HG03097 (cell line): ENCODE measurements around the gene SELENOI.

Experiments used
- ATAC-seq: cut with Tn5 transposase; IDR thresholded peaks from one replicate; pipeline ENCODE4 v1.9.1; 2021; ENCODE audit not compliant: unreplicated experiment, low FRiP score

Gene SELENOI

DNA sequence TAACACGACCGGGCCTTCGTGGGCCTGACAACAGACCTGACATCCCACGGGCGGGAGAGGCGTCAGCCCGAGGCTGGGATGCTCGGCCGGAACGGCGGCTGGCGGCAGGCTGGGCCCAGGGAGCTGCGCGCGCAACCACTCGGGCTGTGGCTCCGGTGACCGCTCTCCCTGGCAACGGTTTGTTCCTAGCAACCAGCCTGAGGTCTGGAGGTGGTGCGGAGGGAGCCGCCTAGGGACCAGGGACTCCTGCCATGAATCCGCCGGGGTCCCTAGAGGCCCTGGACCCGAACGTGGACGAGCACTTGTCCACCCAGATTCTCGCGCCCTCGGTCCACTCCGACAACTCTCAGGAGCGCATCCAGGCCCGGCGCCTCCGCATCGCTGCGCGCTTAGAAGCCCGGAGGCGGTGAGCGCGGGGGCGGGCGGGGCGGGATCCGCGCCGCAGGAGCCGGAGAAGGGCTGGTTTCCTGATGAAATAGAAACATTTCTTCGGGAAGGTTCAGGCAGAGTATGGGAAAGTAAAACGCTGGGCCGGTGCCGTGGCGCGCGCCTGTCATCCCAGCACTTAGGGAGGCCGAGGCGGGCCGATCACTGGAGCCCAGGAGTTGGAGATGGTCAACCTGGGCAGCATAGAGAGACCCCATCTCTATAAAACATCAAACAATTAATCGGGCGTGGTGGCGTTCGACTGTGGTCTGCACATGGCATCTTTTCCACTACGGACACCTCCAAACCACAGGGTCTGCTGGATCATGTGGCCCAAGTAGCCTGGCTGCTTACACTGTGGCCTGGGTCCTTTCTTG is 56.0 kb downstream of the SELENOI start, which contains the start of gene DRC1:
Gene DRC1, plus strand, starts transcription at position 182 of the 803 bp plus-strand sequence. Its CDS starts 70 bp downstream, at position 252.
- no peak for ATAC-seq

DNA sequence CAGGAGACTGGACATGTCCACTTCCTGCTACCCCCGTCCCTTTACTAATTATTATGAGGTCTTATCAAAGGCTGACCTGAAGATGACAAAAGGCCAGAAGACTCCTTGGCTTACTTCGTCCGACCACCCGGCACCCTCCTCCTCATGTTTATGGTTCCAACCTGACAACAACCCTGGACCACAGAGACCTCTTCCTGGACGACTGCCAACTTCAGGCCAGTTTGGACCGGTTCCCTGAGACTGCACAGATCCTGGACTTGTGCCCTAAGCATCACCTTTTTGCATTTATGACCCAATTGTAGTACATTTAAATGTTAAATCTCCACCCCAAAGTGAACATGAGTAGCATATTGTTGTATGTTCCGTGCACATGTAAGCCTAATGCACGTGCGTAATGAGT is 61.6 kb downstream of the SELENOI start:
- ATAC-seq, result no peak

DNA sequence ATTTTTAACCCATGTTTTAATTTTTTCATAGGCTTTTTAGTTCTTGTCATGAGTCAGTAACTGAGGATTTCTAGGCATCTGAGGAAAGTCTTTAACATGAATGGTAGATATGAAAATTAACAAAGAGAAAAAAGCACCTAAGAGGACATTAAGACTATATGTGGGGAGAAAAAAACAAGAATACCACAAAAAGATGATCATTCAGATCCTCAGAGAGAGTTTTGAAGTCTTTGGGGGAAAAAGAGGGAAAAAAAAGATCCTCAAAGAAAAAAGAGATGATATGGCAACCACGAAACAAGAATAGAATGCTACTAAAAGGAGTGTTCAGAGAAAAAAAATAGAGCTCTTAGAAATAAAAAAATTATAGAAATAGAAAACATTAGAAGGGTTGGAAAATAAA is 63.8 kb downstream of the SELENOI start:
- ATAC-seq, result no peak

DNA sequence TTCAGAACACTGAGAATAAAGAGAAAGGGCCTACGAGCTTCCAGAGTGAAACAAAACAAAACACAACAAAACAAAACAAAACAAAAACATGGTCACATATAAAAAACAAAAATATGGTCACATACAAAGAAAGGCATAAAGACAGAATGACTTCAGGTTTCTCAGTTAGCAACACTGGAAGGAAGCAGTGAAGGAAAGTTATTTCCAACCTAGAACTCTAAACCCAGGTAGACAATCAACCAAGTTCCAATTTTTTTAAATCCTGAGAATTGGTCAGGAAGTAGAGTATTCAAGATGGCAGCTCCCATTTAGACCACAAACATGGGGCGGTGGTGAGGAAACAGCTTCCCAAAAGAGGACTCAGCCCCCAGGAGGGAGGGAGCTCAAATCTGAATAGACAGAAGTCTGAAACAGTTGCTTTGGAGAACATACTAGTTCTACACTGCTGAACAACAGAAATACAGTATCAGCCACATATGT is 64.9 kb downstream of the SELENOI start:
- ATAC-seq, result no peak

DNA sequence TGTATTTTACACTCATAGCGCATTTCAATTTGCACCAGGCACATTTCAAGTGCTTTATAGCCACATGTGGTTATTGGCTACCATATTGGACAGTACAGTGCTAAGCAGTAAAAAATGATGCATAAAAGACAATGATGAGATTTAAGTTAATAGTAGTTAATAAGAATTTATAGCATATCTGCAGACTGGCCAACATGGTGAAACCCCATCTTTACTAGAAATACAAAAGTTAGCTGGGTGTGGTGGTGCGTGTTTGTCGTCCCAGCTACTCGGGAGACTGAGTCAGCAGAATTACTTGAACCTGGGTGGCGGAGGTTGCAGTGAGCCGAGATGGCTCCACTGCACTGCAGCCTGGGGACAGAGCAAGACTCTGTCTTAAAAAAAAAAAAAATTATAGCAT is 65.5 kb downstream of the SELENOI start:
- ATAC-seq, result no peak

DNA sequence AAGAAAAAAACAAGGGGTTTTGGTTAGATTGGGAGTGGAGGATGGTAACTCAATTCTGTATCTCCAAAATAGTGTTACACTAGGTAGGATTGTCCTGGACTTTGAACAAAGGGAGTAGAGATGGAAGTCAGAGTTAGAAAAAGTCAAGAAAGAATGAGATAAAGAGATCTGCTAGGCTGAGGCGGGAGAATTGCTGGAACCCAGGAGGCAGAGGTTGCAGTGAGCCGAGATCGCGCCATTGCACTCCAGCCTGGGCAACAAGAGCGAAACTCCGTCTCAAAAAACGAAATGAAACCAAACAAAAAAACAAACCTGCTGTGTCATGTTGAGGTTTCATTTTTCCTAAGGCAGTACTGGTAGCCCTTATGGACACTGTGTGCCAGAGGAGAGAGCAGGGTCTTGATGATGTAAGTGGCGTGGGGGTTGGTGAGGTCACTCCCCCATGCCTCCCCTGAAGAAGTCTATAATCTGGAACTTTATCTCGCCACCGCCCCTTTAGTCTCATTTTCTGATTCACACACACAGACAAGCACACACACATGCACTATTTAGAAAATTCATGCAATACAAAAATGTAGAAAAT is 66.2 kb downstream of the SELENOI start:
- no peak for ATAC-seq

DNA sequence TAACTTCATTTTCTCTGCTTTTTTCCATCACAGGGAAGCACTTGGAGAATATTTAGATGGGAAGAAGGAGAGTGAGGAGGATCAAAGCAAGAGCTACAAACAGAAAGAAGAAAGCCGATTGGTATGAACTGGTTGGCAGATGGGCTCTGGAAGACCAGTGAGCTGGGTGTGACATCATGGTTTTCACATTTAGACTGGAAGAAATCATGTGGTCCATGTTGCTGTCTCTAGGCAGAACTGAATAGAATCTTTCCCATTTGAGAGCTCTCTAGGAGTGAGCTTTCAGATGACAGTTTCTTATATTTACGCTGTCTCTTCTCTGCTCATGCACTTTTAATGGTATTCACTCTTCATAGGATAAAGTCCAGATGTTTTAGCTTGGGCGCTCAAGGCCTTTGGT is 68.4 kb downstream of the SELENOI start:
- ATAC-seq, result no peak

DNA sequence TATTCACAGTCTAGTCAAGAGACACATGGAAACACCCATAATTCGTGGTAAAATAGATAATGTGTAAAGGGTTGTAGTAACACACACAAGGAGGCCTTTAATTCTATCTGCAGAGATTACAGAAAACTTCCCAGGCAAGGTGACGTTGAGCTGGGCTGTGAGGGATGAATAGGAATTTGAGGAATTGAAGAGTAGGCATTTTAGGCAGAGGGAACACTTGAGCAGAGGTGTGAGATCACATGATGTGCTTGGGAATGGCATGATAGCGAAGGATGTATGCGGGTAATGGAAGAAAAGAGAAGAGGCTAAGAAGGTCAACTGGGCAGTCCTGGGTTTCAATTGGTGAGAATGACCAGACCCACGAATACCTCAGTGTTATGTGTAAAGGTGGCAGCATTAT is 76.0 kb downstream of the SELENOI start:
- ATAC-seq, result no peak

DNA sequence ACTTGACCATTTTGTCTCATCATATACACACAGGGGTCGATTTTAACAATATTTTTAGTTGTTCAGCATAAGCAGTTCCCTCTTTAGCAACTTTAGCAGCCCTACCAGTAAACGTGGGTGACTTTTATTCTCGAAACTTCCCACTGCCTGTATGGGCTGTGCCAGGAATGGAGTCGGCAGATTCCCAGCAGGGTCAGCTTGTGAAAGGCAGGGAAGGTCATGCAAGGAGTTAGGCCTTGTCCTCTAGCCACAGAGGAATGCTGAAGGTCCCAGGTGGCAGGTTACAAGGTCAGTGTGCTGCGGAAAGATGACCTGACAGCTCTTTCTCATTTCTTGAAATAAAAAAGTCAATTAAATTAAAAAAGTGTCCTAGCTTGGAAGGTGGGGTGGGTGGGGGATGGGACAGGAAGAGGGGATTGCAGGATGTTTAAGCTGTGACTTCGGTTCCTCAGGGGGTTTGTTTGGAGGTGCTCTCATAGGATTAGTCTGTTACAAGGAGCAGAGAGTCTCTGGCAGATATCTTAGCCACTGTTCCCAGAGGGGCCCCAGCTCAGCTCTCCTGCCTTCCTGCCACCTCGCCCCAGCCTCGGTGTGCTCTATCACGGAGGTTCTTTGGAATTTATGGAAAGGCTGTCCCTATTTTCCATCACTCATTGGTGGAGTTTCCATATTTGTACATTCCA is 77.1 kb downstream of the SELENOI start:
- no peak for ATAC-seq

DNA sequence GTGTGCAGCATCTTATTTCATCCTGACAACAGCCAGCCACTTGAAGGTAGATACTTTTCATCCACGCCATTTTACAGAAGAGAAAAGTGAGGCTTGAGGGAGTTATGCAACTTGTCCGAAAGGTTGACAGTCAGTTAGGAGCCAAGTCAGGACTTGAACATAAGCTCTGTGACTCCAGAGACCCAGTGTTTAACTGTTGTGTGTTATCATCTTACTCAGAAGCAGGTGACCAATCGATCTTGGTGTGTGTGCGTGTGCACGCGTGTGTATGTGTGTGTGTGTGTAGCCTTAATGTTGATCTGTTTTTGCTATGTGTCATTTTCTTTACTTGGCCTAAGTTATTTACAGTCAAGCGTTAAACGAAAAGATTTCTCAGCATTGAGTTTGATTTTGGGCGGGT is 77.8 kb downstream of the SELENOI start:
- ATAC-seq, result no peak

DNA sequence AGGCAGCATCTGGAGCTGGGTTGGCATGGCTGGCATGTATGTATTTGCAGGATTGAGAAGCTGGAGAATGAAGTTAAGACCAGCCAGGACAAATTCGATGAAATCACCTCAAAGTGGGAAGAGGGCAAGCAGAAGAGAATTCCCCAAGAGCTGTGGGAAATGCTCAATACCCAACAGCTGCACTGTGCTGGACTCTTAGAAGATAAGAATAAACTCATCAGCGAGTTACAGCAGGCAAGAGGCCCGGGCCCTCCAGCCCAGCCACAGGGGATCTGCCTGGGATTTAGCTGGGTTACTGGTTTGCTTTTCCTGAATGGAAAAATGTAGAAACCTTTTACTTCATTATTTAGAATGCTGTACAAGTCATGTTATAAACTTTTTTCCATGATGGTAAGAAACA is 78.3 kb downstream of the SELENOI start:
- no peak for ATAC-seq

DNA sequence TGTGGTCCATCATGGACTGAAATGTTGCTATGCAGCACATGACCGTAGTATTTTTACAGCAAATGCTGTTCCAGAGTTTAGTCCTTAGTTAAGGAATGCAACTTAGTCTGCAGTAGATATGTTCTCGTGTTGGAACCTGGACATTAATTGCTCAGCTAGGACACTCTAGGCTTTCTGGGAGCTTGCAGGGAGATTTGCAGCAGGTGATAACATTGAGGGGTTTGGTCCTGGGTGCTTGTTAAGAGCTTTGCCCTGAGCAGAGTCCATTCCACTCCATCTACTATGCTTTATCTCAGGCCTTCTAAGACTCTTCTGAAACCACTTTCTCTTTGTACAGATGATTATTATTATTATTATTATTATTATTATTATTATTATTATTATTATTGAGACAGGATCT is 82.9 kb downstream of the SELENOI start:
- no peak for ATAC-seq

DNA sequence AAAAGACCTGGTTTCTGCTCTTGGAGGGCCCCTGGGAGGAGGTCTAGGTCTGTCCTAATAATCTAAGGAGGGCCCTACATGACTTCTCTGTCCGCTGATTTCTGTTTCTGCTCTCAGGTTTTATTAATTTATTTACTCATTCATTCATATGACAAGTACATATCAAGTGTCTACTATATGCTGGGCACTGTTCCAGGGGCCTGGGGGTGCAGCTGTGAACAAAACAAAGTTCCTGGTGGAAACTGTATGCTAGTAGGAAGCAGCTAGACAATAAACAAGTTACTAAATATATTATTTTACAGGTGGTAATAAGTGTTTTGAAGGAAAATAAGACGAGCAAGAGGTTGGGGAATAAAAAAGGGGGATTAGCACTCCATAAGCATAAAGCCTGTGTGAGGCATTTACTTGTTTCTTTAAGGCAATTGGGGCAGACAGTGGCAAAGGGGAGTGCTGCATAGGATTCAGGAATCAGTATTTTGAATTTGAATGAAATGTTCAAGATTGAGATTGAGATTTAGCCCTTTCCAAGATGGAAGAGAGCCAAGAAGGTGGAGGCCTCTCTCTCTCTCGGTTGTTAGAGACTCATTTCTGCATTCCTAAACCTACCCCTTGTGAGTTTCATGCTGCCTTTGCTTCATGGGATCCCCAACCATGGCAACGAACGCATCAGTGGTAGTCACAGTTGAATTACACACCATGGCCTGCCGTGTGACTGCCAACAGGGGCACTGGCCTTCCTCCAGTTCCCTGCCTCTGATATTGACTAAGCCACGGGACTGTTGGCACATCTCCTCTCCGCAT is 84.0 kb downstream of the SELENOI start:
- no peak for ATAC-seq

DNA sequence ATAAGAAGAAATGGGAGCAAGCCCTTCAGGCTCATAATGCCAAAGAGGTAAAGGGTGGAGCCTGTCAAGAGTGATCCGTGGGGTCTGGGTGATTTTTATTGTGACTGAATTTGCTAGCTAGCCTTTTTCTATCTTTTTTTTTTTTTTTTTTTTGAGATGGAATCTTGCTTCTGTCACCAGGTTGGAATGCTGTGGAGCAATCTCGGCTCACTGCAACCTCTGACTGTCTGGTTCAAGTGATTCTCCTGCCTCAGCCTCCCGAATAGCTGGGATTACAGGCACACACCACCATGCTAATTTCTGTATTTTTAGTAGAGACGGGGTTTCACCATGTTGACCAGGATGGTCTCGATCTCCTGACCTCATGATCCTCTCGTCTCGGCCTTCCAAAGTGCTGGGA is 84.9 kb downstream of the SELENOI start:
- no peak for ATAC-seq

DNA sequence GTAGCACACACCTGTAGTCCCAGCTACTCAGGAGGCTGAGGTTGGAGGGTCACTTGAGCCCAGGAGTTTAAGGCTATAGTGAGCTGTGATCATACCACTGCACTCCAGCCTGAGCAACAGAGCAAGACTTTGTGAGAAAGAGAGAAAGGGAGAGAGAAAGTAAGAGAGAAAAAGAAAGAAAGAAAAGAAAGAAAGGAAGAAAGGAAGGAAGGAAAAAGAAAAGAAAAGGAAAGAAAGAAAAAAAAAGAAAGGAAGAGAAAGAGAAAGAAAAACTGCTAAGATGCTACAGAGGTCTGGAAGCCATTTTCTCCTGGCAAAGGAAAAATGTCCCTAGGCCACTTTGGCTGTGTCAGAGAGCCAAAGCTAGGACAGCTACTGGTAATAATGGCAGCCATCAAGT is 86.4 kb downstream of the SELENOI start:
- no peak for ATAC-seq

DNA sequence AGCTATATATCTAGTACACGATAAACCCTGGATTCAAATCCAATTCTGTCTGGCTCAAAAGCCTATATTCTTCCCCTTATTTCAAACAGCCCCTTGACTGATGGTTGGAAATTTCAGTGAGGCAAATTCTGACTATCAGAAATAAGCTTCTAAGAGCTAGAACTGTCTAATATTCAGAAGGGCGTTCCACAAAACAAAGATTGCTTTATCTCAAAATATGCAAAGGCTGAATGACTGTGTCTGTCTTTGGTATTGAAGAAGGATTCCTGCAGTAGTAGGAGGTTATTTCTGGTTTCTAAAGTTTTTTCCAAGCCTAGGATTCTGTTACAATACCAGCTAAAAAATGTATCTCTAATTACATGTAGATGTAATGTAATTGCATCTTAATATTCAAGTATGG is 86.9 kb downstream of the SELENOI start:
- no peak for ATAC-seq

DNA sequence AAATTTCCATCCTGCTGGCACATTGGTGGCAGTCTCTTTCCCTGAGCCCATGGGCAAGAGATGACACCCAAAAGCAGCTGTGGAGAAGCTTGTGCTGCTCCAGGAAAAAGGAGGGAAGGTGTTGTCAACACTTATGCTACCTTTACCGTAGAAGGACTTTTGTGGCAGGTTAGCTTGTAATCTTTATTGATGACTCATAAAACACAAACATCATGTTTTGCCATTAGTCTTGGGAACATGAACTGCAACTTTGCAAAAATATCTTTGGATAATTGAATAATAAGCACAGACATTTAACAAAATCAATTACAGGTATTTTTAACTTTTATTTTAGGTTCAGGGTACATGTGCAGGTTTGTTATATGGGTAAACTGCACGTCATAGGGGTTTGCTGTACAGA is 89.2 kb downstream of the SELENOI start:
- no peak for ATAC-seq

DNA sequence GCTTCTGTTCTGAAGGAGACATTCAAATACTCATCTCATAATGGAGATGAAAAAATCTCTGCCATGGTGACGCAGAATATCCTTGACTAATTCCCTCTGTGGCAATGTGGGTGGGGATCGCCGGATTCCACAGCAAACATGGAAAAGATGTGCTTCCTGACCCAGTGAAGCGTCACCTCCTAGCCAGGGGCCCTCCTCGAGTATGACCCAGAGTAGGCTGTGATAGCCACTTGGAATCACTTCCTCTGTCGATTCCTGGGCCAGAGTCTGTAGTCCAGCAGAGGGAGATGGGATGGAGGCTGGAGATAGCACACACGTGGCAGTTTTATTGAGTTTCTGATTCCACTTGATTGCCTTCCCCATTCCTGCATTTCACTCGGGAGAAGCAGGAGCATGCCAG is 92.6 kb downstream of the SELENOI start:
- ATAC-seq, result no peak

DNA sequence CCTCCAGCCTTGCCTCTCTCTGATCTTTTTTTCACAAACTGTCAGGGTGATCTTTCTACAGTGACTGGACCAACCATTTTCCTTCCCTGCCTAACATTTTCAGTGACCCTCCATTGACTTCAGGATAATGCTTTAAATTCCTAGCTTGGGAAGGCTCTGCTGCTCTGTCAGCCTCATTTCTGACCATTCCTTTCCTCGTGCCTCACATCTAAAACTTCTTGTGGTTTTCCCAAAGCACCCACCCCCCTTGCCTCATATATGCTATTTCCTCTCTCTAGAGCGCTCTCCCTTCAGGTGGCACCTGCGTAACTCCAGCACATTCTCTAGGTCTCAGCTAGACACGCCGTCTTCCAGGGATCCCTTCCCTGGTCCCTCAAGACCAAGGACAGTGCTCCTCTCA is 93.0 kb downstream of the SELENOI start:
- no peak for ATAC-seq

DNA sequence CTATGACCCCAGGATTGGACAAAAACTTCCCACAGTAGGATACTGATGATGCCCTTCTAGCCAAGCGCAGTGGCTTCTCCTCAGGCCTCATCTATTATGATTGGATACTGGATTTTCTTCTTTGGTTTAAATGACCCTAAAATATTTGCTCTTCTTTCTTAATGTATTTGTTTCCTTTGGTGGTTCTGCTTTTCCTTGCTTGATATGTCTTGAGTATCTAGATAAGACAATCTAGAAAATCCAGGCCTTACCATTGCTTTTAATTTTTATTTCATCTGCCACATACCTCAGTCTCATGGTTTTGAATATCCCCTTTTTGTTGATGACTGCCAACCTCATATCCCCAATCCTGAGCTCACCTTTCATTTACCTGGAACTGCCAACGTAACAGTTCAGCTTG is 96.4 kb downstream of the SELENOI start:
- ATAC-seq, result no peak

DNA sequence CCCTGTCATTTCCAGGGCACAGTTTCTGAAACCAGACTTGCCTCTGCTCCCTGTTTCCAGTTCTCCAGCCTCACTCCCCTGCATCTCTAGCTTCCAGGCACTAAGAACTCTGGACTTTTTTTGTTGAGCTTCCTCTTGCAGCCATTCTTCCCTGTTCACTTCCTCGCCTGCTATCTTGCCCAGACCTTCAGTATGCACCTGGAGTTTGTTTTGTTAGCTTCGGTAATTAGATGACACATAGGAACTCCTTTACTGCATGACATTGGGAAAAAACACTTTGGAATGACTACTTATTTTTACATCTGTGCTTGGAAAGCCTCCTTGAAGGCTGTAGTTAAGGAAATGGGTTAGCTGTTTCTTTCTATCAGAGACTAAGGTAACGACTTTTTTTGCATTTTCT is 96.8 kb downstream of the SELENOI start:
- ATAC-seq, result no peak
